B cell (primary cell): ENCODE measurements around the gene SLC7A7.

Experiments used
- EZH2 ChIP-seq: IDR thresholded peaks from 2 replicates; pipeline ENCODE4 v1.6.1; 2012; ENCODE audit warnings: borderline replicate concordance, low read depth, mild to moderate bottlenecking, moderate library complexity, low read length; ENCODE audit not compliant: insufficient read depth, poor library complexity, severe bottlenecking
- TF ChIP-seq, protein P1 (sequence below): fragments of 200-600 bp; IDR thresholded peaks from one replicate; pipeline ENCODE4 v1.8.0; 2022; ENCODE audit warnings: antibody characterized with exemption, mild to moderate bottlenecking

DNA sequence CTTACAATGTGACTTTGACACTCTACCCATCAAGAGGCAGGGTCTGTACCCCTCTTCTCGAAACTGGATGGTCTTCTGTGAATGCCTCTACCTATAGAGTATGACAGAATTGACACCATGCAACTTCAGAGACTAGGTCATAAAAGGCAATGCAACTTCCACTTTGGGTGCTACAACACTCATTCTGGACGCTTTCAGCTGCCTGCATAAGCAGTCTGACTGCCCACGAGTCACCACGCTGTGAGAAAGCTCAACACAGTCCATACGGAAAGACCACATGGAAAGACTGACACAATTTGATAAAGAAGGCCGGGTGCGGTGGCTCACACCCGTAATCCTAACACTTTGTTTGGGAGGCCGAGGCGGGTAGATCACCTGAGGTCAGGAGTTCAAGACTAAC is 14.9 kb downstream of the SLC7A7 start:
- TF ChIP-seq, protein P1, sequence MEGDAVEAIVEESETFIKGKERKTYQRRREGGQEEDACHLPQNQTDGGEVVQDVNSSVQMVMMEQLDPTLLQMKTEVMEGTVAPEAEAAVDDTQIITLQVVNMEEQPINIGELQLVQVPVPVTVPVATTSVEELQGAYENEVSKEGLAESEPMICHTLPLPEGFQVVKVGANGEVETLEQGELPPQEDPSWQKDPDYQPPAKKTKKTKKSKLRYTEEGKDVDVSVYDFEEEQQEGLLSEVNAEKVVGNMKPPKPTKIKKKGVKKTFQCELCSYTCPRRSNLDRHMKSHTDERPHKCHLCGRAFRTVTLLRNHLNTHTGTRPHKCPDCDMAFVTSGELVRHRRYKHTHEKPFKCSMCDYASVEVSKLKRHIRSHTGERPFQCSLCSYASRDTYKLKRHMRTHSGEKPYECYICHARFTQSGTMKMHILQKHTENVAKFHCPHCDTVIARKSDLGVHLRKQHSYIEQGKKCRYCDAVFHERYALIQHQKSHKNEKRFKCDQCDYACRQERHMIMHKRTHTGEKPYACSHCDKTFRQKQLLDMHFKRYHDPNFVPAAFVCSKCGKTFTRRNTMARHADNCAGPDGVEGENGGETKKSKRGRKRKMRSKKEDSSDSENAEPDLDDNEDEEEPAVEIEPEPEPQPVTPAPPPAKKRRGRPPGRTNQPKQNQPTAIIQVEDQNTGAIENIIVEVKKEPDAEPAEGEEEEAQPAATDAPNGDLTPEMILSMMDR: no peak
- no peak for TF ChIP-seq EZH2
